ENCODE data around the gene DMAP1. TPM values are rescaled to one million over a fixed set of nuclear protein-coding genes. Genes with fewer than 3 reads are reported as not detected.

Gene DMAP1
- total RNA-seq, 1 experiment from 2014 or later = 27.8 TPM

GRCh38 chr1:44219301-44219626 is 6.0 kb downstream of the DMAP1 start:
- H3K36me3 ChIP-seq (ENCODE audit: control insufficient read depth in 1 of 2, insufficient read depth in 2 of 2, low read length in 2 of 2) = peaks cover 16 to 27% of the 10 kb centered on the region in 2 experiments
- no peak overlapping the region for H3K9ac ChIP-seq (ENCODE audit: low read length)
- H3K9me3 ChIP-seq (ENCODE audit: control insufficient read depth in 1 of 2, insufficient read depth in 1 of 2, low read depth in 1 of 2, low read length in 2 of 2) = no peaks in the 10 kb centered on the region
- DNase-seq (ENCODE audit: low read depth, low spot score) (no peak), ATAC-seq (no peak)
- no peaks in the 10 kb centered on the region for H3K27me3 ChIP-seq (ENCODE audit: insufficient read depth, low read length)
- intact Hi-C loops (cut with micrococcal nuclease) = loop anchor here (5.0 kb wide), 1 partner anchor 127 kb away; no protein-coding TSS in a partner anchor
- no peaks in the 10 kb centered on the region for H3K79me2 ChIP-seq (ENCODE audit: insufficient read depth, low read length)
- ChIA-PET CTCF (no interaction called here), RAD21 (ENCODE audit: low non-redundant PET in 1 of 2, low total read pairs in 2 of 2, uncharacterized antibody in 2 of 2, unreplicated experiment in 2 of 2) (no interaction called here), POLR2A (no interaction called here)
- no peaks in the 10 kb centered on the region for H4K20me1 ChIP-seq (ENCODE audit: insufficient read depth)
- BruUV-seq (replicated peaks) = no TSS peak
- no peak overlapping the region for H3K4me2 ChIP-seq (ENCODE audit: low read length)
- peaks cover 3 to 9% of the 10 kb centered on the region in 2 experiments; a peak in 3 of 4 replicates for H3K4me1 ChIP-seq (ENCODE audit: control insufficient read depth in 1 of 2, insufficient read depth in 2 of 2, low read length in 2 of 2)
- H3K4me3 ChIP-seq (replicated peaks in 1 of 2; ENCODE audit: low read depth in 1 of 2, low read length in 2 of 2) = no peak overlapping the region
- H3K27ac ChIP-seq (ENCODE audit: low read depth, low read length) = no peak overlapping the region
- TF ChIP-seq YY1 (IDR thresholded peaks at IDR 0.05; ENCODE audit: extremely low read depth, insufficient replicate concordance, low read depth, low read length) (no peak), ELF1 (IDR thresholded peaks at IDR 0.05; ENCODE audit: borderline replicate concordance, low read depth) (no peak), CBX3 (IDR thresholded peaks at IDR 0.05; ENCODE audit: low read depth) (no peak), SRF (IDR thresholded peaks at IDR 0.05; ENCODE audit: low read depth) (no peak), ZNF274 (IDR thresholded peaks at IDR 0.05; ENCODE audit: low read depth, low read length) (no peak), ZBTB33 (IDR thresholded peaks at IDR 0.05; ENCODE audit: extremely low read depth, insufficient replicate concordance, low read length) (no peak)
- H3K9me2 ChIP-seq (ENCODE audit: insufficient read depth) = no peaks in the 10 kb centered on the region
- H2AFZ ChIP-seq (ENCODE audit: low read depth, low read length, poor library complexity, severe bottlenecking) = no peak overlapping the region

- no peaks in the 10 kb centered on the region for H3K9me2 ChIP-seq (ENCODE audit: insufficient read depth)
- no peak overlapping the region for H3K9ac ChIP-seq (ENCODE audit: low read length)
- peaks cover 17 to 24% of the 10 kb centered on the region in 2 experiments for H3K36me3 ChIP-seq (ENCODE audit: control insufficient read depth in 1 of 2, insufficient read depth in 2 of 2, low read length in 2 of 2)
- H3K9me3 ChIP-seq (ENCODE audit: control insufficient read depth in 1 of 2, insufficient read depth in 1 of 2, low read depth in 1 of 2, low read length in 2 of 2) = no peaks in the 10 kb centered on the region
- H3K27me3 ChIP-seq (ENCODE audit: insufficient read depth, low read length) = no peaks in the 10 kb centered on the region
- POLR2A ChIA-PET = no interaction called here
- RAD21 ChIA-PET (ENCODE audit: low non-redundant PET in 1 of 2, low total read pairs in 2 of 2, uncharacterized antibody in 2 of 2, unreplicated experiment in 2 of 2) = no interaction called here
- H2AFZ ChIP-seq (ENCODE audit: low read depth, low read length, poor library complexity, severe bottlenecking) = no peak overlapping the region
- peaks cover 0 to 5% of the 10 kb centered on the region in 2 experiments; a peak in 1 of 4 replicates for H3K4me1 ChIP-seq (ENCODE audit: control insufficient read depth in 1 of 2, insufficient read depth in 2 of 2, low read length in 2 of 2)
- no TSS peak for BruUV-seq (replicated peaks)
- CTCF ChIA-PET = interaction anchor here (1.2 kb wide), 1 partner anchor 378 kb away, joined by 3 read pairs; no protein-coding TSS in a partner anchor
- H3K27ac ChIP-seq (ENCODE audit: low read depth, low read length) = no peak overlapping the region
- no peaks in the 10 kb centered on the region for H4K20me1 ChIP-seq (ENCODE audit: insufficient read depth)
- DNase-seq (ENCODE audit: low read depth, low spot score) (no peak), ATAC-seq (no peak)
- H3K4me3 ChIP-seq (replicated peaks in 1 of 2; ENCODE audit: low read depth in 1 of 2, low read length in 2 of 2) = no peak overlapping the region
- intact Hi-C loops (cut with micrococcal nuclease) = no loop called here
- no peak overlapping the region for H3K4me2 ChIP-seq (ENCODE audit: low read length)
- no peaks in the 10 kb centered on the region for H3K79me2 ChIP-seq (ENCODE audit: insufficient read depth, low read length)
- TF ChIP-seq CTCF (IDR thresholded peaks at IDR 0.05 in 2 of 3, conservative IDR thresholded peaks at IDR 0.05 in 1 of 3; ENCODE audit: borderline replicate concordance in 1 of 3, insufficient read depth in 1 of 3, low read depth in 2 of 3, low read length in 2 of 3) (no peak), MAX (IDR thresholded peaks at IDR 0.05) (no peak), SIN3A (IDR thresholded peaks at IDR 0.05; ENCODE audit: low read depth) (no peak), ZBTB33 (IDR thresholded peaks at IDR 0.05; ENCODE audit: extremely low read depth, insufficient replicate concordance, low read length) (no peak)
Observed at GRCh38 chr1:44220001-44220751, 6.9 kb downstream of the DMAP1 start.

Measured in HCT116 (cell line).